Erythroblast (primary cell): ENCODE measurements around the gene TGFBR2.

Experiments used
- GATA1 ChIP-seq: IDR thresholded peaks from 2 replicates; pipeline ENCODE4 v1.6.1; 2011; ENCODE audit warnings: low read depth, mild to moderate bottlenecking, control low read depth, low read length, moderate library complexity
- POLR2A ChIP-seq: IDR thresholded peaks from 2 replicates; pipeline ENCODE4 v1.6.1; 2011; ENCODE audit warnings: mild to moderate bottlenecking, low read length

DNA sequence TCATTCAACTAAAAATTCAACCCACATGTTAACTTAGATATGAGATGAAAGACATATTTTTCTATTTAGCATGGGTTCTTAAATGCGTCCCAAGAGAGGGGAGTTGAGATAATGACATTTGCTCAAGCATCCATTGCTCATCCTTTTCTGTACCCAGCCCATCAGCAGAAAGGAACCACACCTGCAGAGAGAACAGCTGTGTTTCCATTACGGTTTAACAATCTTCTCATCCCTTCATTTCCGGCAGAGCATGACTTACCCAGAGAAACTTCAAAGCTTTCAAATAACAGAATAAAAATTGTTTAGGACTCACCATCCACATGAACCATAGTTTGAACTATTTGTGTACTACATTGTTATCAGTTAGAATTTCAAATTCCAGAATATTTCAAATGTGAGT lies 113.1 kb downstream of the TGFBR2 start:
- TF ChIP-seq POLR2A = no peak
- TF ChIP-seq GATA1 = no peak
